ENCODE data around the gene HMGN3. TPM values are rescaled to one million over a fixed set of nuclear protein-coding genes. Genes with fewer than 3 reads are reported as not detected.

HMGN3 gene
- total RNA-seq, 1 donor from 2014 or later, result 86.2 TPM

GRCh38 chr6:79246891-79247290 is 12.4 kb upstream of the HMGN3 start:
- no peak for DNase-seq (ENCODE audit: low read depth)
- TF ChIP-seq CTCF (conservative IDR thresholded peaks at IDR 0.05; ENCODE audit: low read depth, low read length), result no peak
- H3K4me3 ChIP-seq (ENCODE audit: low read depth, low read length), result no peak overlapping the region

- H3K4me3 ChIP-seq (ENCODE audit: low read depth, low read length), result no peak overlapping the region
- no peak for DNase-seq (ENCODE audit: low read depth)
- TF ChIP-seq CTCF (conservative IDR thresholded peaks at IDR 0.05; ENCODE audit: low read depth, low read length), result no peak
Measured at GRCh38 chr6:79241228-79241627, 6.7 kb upstream of the HMGN3 start.

- no peak overlapping the region for H3K4me3 ChIP-seq (ENCODE audit: low read depth, low read length)
- TF ChIP-seq CTCF (conservative IDR thresholded peaks at IDR 0.05; ENCODE audit: low read depth, low read length), result no peak
- DNase-seq (ENCODE audit: low read depth), result no peak
Measured at GRCh38 chr6:79240509-79240908, 6.0 kb upstream of the HMGN3 start.

- no peak for TF ChIP-seq CTCF (conservative IDR thresholded peaks at IDR 0.05; ENCODE audit: low read depth, low read length)
- DNase-seq (ENCODE audit: low read depth), result no peak
- H3K4me3 ChIP-seq (ENCODE audit: low read depth, low read length), result no peak overlapping the region
Measured at GRCh38 chr6:79239536-79240168, 5.2 kb upstream of the HMGN3 start.

GRCh38 chr6:79238919-79239318 is 4.4 kb upstream of the HMGN3 start:
- no peak overlapping the region for H3K4me3 ChIP-seq (ENCODE audit: low read depth, low read length)
- TF ChIP-seq CTCF (conservative IDR thresholded peaks at IDR 0.05; ENCODE audit: low read depth, low read length), result no peak
- no peak for DNase-seq (ENCODE audit: low read depth)

DNA sequence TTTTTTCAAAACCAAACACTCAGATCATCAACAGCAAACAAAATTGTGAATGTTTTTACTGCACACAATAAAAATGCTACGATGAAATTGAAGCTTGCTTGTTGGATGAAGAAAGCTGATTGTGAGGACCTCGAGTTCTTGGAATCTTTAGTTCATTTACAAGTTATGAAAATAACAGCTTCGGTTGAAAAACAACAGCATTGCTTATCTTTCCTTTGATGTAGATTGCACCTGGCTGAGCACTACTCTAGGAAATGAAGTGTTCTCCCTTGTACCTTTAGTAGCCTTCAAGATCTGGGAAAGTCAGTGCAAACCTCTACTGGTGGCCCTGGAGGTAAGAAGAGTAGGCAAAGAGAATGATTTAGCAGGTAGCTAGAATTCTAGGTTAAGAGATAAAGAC is 2.2 kb upstream of the HMGN3 start:
- no peak overlapping the region for H3K4me3 ChIP-seq (ENCODE audit: low read depth, low read length)
- DNase-seq (ENCODE audit: low read depth), result no peak
- no peak for TF ChIP-seq CTCF (conservative IDR thresholded peaks at IDR 0.05; ENCODE audit: low read depth, low read length)

GRCh38 chr6:79233611-79234149 is 802 bp downstream of the HMGN3 start:
- no peak for DNase-seq (ENCODE audit: low read depth)
- H3K4me3 ChIP-seq (ENCODE audit: low read depth, low read length), result peak overlapping the region; percentile 94
- TF ChIP-seq CTCF (conservative IDR thresholded peaks at IDR 0.05; ENCODE audit: low read depth, low read length), result no peak
